ENCODE results near the gene MBLAC1.

DNA sequence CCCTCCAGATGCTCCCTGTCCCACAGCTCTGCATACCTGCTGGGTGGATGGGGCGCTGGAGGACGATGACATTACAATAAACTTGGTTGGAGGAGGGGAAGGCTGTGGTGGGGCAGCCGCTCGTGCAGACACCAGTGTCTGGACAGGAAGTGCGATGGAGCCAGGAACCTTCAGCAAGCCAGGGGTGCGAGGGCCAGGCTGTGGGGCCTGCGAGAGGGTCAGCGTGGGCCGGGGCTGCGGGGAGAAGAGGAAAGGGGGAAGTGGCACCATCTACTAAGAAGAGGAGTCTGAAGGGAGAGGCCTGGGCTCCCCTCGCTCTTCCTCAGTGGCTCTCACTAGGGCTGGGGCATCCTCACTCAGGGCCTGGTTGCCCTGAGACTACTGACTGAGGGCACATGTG lies 18.9 kb upstream of the MBLAC1 start:
- TF ChIP-seq, protein P1, sequence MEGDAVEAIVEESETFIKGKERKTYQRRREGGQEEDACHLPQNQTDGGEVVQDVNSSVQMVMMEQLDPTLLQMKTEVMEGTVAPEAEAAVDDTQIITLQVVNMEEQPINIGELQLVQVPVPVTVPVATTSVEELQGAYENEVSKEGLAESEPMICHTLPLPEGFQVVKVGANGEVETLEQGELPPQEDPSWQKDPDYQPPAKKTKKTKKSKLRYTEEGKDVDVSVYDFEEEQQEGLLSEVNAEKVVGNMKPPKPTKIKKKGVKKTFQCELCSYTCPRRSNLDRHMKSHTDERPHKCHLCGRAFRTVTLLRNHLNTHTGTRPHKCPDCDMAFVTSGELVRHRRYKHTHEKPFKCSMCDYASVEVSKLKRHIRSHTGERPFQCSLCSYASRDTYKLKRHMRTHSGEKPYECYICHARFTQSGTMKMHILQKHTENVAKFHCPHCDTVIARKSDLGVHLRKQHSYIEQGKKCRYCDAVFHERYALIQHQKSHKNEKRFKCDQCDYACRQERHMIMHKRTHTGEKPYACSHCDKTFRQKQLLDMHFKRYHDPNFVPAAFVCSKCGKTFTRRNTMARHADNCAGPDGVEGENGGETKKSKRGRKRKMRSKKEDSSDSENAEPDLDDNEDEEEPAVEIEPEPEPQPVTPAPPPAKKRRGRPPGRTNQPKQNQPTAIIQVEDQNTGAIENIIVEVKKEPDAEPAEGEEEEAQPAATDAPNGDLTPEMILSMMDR (conservative IDR thresholded peaks at IDR 0.05): no peak
- no peak for TF ChIP-seq EZH2 (IDR thresholded peaks at IDR 0.05; ENCODE audit: low read depth)
